ENCODE measurements around the gene CEP85L. TPM values are rescaled to one million over a fixed set of nuclear protein-coding genes. Genes with fewer than 3 reads are reported as not detected.

The CEP85L gene
- total RNA-seq, 1 donor, result 16.4 TPM

GRCh38 chr6:118630067-118630466 lies 21.3 kb downstream of the CEP85L start:
- DNase-seq (ENCODE audit: low read depth), result no peak
- no peak overlapping the region for H3K4me3 ChIP-seq (ENCODE audit: low read depth, low read length)
- TF ChIP-seq, protein P1, sequence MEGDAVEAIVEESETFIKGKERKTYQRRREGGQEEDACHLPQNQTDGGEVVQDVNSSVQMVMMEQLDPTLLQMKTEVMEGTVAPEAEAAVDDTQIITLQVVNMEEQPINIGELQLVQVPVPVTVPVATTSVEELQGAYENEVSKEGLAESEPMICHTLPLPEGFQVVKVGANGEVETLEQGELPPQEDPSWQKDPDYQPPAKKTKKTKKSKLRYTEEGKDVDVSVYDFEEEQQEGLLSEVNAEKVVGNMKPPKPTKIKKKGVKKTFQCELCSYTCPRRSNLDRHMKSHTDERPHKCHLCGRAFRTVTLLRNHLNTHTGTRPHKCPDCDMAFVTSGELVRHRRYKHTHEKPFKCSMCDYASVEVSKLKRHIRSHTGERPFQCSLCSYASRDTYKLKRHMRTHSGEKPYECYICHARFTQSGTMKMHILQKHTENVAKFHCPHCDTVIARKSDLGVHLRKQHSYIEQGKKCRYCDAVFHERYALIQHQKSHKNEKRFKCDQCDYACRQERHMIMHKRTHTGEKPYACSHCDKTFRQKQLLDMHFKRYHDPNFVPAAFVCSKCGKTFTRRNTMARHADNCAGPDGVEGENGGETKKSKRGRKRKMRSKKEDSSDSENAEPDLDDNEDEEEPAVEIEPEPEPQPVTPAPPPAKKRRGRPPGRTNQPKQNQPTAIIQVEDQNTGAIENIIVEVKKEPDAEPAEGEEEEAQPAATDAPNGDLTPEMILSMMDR (IDR thresholded peaks at IDR 0.05; ENCODE audit: insufficient read depth, low read depth, low read length), result no peak

DNA sequence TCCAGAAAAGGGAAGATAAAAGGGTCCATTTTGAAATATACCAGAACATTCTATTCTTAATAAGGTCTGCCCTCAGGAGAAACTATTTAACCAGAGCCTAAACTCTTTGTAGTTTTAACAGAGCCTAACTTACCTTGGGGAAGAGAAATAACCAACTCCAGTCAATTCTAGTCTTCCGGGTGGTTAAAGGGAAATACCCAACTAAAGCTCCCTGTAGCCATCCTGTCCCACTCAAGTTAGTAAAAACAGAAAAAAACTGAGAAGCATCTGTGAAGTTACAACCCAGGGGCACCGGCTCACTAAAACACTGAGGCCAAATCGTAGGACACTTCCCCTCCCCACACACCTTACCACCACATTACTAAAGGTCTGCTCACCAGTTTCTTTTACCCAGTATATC lies 23.7 kb downstream of the CEP85L start:
- TF ChIP-seq, protein P1 (IDR thresholded peaks at IDR 0.05; ENCODE audit: insufficient read depth, low read depth, low read length), result no peak
- no peak for DNase-seq (ENCODE audit: low read depth)
- no peak overlapping the region for H3K4me3 ChIP-seq (ENCODE audit: low read depth, low read length)

DNA sequence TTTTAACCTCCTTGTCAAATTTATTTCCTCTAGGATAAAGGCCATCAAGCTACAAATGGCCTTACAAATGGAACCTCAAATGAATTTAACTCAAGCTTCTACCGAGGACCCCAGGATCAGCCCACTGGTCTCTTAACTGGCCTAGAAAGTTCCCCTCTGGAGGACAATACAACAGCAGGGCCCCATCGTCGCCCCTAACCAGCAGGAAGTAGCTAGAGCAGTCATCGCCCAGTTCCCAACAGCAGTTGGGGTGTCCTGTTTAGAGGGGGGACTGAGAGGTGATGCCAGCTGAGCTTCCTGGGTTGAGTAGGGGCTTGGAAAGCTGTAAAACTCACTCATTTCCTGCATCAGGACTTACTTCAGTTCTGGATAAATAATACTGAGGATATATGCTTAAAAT lies 25.6 kb downstream of the CEP85L start:
- TF ChIP-seq, protein P1 (IDR thresholded peaks at IDR 0.05; ENCODE audit: insufficient read depth, low read depth, low read length), result no peak
- H3K4me3 ChIP-seq (ENCODE audit: low read depth, low read length), result no peak overlapping the region
- DNase-seq (ENCODE audit: low read depth), result no peak

- no peak overlapping the region for H3K4me3 ChIP-seq (ENCODE audit: low read depth, low read length)
- DNase-seq (ENCODE audit: low read depth), result no peak
- TF ChIP-seq, protein P1 (IDR thresholded peaks at IDR 0.05; ENCODE audit: insufficient read depth, low read depth, low read length), result no peak
Observed at GRCh38 chr6:118621799-118622470, 29.5 kb downstream of the CEP85L start.

DNA sequence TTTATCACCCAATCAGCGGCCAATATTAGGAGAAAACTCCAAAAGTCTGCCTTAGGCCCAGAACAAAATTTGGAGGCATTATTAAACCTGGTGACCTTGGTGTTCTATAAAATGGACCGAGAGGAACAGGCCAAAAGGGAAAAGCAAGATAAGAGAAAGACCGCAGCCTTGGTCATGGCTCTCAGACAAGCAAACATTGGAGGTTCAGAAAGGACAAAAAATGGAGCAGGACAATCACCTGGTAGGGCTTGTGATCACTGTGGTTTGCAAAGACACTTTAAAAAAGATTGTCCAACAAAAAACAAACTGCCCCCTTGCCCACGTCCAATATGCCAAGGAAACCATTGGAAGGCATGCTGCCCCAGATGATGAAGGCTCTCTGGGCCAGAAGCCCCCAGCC lies 31.2 kb downstream of the CEP85L start:
- no peak for DNase-seq (ENCODE audit: low read depth)
- TF ChIP-seq, protein P1 (IDR thresholded peaks at IDR 0.05; ENCODE audit: insufficient read depth, low read depth, low read length), result no peak
- H3K4me3 ChIP-seq (ENCODE audit: low read depth, low read length), result no peak overlapping the region

DNA sequence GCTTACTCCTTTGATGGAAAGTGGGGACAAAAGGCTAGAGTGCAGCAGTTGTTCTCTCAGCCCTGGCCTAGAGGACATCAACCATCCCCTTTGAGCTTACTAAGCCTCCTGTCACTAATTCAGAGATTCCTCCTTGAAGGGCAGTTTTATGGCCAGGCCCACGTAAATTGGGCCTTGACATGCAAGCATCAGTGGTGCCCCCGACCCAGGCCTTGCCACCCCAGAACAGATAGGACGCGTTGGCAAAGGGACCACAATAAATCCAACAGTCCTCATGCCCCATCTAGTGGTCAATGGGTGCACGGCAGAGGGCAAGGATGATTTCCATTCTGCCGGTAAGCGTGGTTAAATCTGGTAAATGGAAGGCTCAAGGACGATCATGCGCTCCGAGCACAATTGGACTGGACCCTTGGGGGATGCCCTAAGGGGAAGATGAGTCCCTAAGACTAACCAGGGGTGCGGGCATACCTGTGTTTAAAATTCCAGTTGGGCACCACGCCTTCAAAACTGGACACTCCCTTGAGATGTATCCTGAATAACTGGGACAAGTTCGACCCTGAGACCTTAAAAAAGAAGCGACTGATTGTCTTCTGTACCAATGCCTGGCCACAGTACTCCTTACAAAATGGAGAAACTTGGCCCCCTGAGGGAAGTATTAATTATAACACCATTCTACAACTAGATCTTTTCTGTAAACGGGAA lies 32.6 kb downstream of the CEP85L start:
- H3K4me3 ChIP-seq (ENCODE audit: low read depth, low read length), result no peak overlapping the region
- peak; percentile 40 for DNase-seq (ENCODE audit: low read depth)
- TF ChIP-seq, protein P1 (IDR thresholded peaks at IDR 0.05; ENCODE audit: insufficient read depth, low read depth, low read length), result peak; percentile 96

Data from fibroblast of villous mesenchyme (primary cell).